HG02588 (cell line): ENCODE results near the gene CAMTA1.

Source experiments
- ATAC-seq: cut with Tn5 transposase; IDR thresholded peaks from one replicate; pipeline ENCODE4 v1.9.1; 2021; ENCODE audit warnings: mild to moderate bottlenecking, moderate library complexity; ENCODE audit not compliant: unreplicated experiment

The CAMTA1 gene

GRCh38 chr1:7247791-7248548, 462.7 kb downstream of the CAMTA1 start:
- no peak for ATAC-seq

- ATAC-seq, result no peak
These were observed 463.4 kb downstream of the CAMTA1 start for GRCh38 chr1:7248549-7249199.

DNA sequence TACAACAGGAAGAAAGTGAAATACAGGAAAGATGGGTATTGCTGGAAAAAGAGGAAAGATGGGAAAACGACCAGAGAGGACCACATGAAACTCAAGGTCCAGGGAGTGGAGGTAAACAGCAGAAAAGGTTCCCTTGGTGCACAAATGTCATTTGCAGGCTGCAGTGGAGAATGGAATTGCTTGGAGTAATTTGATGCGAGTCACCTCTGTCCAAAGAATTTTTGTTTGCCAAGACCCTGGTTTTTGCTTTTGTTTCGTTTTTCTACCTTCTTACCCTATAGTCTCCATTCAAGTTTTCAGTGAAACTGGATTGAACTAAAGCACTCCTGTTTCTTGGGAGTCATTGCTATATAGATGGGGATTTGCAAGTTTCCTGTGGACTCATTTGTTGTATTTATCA, 464.3 kb downstream of the CAMTA1 start:
- no peak for ATAC-seq

- no peak for ATAC-seq
These were observed 464.9 kb downstream of the CAMTA1 start for GRCh38 chr1:7250176-7250575.

DNA sequence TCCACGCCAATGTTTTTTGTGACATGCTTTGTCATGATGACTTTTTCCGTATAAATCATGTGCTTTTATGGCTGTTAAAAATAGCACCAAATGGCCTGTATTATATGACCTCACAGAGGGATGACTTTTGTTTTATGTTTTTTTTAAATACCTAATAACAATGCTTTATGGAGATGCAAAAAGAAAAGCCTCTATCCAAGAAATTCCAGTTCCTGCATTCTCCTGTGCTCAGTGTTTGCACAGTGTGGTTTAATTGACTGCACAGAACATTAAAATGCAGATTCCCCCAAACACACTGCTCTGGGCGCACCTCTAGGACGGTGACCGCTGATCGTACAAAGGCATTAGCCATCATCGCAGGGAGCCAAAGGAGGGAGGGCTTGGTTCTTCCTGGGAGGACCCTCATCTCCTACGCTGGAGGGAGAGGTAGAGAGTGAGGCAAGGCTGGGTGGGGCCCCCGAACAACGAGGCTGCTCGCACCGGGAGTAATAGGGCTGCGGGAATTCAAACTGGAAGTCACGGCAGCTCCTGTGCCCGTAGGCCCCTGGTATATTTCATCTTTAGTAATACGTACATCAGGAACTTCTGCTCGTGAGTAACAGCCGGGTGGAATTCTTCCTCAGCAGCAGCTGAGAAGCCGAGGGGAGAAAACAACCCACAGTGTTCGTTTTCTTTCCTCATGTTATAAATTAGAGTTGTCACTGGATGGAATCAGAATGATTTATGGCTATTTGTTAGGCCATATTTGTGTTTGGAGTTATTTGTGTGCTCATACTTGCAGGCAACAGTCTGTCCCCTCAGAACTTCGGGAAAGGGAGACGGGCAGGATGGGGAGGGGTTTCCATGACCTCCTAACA, 465.6 kb downstream of the CAMTA1 start:
- no peak for ATAC-seq

GRCh38 chr1:7251454-7251800, 466.2 kb downstream of the CAMTA1 start:
- ATAC-seq, result no peak

DNA sequence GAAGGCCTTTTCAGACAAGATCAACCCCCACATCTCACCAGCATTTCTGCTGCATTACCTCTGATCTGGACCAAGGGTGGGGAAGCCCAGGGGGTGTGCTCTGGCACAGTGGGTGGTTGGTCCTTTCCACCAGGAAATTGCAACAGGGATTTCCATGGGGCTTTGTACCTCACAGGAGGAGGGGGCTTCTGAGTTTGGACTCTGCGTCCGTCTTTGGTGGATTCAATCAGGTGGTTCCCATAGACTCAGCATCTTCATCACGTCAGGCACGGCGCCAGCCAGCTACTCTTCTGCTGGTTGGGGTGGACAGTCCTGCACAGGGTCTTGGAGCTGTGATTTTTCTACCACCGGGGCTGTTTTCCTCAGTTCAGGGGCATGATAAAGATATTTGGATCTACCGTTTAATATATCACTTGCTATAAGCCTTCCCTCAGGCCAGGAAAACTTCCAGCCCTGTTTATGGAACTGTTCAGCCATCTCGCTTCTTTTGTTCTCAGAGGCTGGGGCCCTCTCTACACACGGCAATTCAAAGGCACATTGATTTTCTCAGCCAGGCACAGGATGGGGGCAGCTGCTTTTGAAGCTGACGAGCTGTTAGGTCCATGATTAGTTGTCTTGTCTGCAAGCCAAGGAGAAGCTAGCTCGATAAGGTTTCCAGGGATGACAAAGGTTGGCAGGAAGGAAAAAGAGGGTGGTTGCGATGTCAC, 467.3 kb downstream of the CAMTA1 start:
- ATAC-seq, result no peak

DNA sequence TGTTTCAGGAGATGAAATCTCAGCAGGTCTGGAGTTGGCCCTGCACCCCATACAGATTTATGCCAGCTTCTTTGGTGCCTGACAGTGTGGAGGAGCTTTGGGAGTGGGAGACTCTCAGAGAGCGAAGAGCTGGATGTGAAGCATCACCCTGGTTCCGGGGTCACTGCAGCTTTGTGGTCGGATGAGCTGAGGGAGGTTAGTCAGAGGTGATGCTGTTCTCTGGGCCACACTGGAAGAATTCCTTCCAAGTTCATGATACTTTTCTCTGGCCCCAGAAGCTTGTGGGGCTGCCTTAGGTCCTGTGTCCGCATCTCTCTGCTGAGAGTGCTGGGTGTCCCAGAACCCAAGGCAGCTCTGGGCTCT, 467.8 kb downstream of the CAMTA1 start:
- no peak for ATAC-seq

- ATAC-seq, result no peak
These were observed 468.8 kb downstream of the CAMTA1 start for GRCh38 chr1:7253988-7254587.

- ATAC-seq, result no peak
These were observed 470.2 kb downstream of the CAMTA1 start for GRCh38 chr1:7255303-7256058.

GRCh38 chr1:7256526-7256925, 471.3 kb downstream of the CAMTA1 start:
- ATAC-seq, result no peak

GRCh38 chr1:7257225-7257624, 472.0 kb downstream of the CAMTA1 start:
- ATAC-seq, result no peak

GRCh38 chr1:7258589-7259135, 473.4 kb downstream of the CAMTA1 start:
- no peak for ATAC-seq

DNA sequence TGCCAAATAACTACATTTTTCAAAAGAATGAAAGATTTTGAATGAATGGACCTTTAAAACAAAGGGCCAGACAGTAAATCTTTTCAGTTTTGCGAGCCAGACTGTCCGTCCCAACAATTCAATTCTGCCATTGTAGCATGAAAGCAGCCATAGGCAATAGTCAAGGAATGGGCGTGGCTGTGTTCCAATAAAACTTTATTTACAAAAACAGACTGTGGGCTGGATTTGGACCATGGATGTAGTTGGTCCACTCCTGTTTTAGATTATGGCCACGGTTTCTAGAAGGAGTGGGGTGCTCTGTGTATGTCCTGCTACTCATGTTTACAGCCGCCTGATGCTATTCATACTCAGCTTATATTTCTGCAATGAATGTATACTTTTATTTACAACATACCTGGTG, 474.7 kb downstream of the CAMTA1 start:
- no peak for ATAC-seq

GRCh38 chr1:7261490-7261889, 476.2 kb downstream of the CAMTA1 start:
- no peak for ATAC-seq

DNA sequence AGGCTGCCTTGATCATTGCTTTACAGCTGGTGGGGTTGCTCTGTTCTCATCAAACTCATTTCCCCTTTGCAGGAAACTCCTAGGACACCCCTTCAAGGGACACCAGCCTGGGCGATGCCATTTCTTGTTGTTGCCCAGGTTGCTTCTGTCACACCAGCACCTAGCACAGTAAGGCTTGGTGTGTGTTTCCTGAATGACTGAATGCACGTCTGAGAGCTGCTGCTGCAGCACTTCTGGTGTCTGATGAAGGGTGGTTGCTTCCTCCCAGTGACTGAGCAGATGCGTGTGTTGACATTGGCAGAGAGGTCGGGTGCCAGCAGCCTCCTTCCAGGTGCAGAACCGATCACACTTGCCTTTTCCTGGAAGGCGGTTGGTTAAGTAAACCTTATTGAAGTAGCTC, 477.4 kb downstream of the CAMTA1 start:
- ATAC-seq, result no peak

DNA sequence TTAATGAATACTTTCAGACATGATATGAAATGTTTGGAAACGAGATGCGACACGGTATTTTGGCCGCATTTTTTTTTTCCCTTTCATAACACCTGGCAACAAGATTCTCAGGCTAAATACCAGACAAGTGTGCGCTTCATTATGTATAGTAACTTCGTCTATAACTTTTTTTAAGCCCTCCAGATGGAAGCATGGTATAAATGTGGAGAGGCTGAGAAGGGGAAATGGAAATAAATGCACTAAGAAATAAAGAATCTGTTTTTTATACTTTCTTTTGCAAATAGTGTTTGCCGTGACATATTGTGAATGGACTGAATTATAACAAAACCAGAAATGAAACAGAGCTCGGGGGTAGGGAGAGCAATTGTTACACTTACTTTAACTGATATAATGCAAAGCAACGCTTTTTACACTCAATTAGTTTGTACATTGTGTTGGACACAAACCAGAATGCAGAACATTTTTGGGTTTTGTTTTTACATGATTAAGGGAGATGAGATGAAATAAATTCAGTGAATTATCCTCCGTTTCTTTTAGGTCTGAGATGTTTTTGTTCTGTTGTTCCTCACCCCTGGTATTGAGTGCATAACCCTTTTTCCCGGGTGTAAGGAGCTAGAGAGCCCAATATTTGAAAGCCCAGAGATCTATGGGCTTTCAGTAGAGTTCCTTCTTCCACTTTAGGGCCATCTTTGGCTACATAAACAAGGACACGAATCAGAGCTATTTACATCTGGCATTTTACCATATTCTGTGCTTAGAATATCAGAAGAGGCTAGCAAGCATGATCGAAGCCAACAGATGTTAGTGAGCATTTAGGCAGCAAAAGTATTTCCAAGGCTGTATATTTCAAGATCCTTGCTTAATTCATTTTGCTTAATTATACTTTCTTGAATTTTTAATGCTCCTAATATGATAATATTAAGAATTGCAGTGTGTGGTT, 478.0 kb downstream of the CAMTA1 start:
- no peak for ATAC-seq

DNA sequence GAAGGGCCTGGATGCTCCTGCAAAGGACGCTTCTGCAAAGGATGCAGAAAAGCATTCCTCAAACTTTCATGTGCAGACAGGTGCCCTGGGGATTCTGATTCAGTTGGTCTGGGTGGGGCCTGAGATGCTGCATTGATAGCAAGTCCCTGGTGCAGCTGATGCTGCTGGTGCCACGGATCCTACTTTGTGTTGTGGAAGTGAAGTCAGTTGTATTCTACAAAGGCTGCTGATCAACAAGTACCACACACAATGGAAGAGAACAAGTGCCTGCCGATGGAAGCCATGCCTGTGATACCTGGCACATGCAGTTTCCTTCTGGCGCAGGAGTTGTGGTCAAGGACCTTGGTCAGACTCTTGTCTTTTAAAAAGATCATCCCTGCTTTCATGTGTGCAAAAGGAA, 478.8 kb downstream of the CAMTA1 start:
- no peak for ATAC-seq
